ENCODE data around the gene INPP5A.

INPP5A gene

DNA sequence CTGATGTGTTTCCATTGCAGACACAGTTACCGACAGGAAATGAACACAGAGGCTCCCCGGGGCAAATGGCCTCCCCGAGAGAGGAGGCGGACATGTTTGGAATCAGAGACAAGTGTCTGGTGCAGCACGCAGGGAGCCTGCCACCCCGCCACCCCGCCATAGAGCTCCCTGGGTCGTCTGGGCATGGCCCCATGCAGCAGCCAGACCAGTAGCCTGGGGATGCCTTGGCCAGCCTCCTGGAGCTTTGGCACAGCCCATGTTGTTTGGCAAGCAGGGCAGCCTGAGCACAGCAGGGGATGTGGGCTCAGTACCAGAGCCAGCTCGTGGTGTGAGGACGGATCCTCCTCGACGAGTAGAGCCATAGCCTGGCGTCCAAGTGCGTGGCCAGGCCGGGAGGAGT, 167.6 kb downstream of the INPP5A start:
- no peak for DNase-seq (ENCODE audit: low read depth, low spot score)

DNA sequence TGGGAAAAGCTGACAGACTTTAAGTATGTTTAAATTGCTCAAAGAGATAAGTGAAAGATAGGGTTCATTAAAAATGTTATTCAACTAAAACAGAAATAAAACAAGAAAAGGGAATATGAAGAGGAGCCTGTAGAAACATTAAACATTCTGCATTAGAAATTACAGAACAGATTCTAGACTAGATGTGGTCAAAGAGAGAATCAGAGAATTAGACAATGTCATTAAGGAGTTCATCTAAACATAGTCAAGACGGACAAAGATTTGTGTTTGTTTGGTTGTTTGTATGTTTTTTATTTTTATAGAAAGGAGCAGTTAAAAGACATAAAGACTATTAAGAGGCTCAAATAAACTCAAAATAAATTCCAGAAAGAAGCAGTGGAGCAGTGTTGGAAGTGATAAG, 168.4 kb downstream of the INPP5A start:
- DNase-seq (ENCODE audit: low read depth, low spot score): no peak

DNA sequence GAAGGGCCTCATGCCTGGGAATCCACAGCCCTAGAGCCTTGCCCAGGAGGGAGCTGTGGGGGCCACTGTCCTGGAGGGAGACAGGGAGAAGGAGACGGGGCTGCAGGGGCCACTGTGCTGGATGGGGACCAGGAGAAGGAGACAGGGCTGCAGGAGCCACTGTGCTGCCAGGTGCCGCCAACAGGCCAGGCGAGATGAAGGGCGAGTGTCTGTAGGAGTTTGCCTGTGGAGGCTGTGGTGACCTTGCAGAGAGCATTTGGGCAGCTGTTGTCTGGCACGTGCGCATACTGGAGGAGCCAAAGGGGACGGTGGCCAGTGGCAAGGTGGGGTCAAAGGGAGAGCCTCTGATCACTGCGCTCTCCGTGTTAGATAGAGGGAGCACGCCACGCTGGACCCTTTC, 169.1 kb downstream of the INPP5A start:
- no peak for DNase-seq (ENCODE audit: low read depth, low spot score)

DNA sequence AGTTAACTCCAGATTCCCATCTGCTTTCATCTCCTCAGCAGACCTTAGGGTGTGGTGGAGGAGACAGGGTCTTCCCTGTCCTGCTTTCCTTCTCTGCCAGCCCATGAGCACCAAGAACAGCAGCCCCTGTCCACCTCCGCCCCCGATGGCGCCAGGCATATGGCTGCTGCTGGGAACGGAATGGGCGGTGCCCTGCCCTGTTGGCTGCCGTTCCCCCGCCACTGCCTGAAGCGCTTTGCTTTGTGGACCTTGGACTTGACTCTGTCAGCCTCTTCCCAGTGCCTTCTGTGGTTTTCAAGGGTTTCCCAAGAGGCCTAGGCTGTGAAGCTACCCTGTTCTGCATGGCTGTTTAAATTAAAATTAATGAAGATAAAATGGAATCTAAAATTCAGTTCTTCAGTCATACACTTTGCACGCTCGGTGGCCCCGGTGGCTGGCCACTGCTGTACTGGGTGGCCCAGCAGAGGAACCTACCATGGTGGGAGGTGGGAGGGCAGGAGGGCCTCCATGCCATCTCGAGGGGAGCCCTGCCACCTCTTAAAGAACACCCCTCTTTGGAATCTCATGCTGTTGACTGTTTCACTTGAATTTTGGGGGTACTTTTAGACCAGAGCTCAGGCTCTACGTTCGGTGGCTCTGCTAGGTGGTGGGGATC, 169.7 kb downstream of the INPP5A start:
- no peak for DNase-seq (ENCODE audit: low read depth, low spot score)

DNA sequence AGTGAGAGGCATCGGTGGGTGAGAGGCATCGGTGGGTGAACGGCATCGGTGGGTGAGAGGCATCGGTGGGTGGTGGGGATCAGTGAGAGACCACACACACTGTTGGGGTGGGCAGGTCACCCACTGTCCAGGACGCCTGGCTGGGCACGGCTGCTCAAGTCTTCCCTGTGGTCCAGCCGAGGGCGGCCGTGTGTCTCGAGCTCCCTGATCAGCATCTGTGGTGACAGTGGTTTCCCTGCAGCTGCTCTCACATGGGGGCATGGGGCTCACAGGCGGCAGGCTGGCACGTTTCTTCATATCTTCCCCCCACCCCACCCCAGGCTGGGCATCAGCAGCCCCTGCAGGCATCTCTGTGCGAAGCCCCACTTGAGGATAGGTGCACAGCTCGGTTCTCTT, 170.2 kb downstream of the INPP5A start:
- DNase-seq (ENCODE audit: low read depth, low spot score): no peak

DNA sequence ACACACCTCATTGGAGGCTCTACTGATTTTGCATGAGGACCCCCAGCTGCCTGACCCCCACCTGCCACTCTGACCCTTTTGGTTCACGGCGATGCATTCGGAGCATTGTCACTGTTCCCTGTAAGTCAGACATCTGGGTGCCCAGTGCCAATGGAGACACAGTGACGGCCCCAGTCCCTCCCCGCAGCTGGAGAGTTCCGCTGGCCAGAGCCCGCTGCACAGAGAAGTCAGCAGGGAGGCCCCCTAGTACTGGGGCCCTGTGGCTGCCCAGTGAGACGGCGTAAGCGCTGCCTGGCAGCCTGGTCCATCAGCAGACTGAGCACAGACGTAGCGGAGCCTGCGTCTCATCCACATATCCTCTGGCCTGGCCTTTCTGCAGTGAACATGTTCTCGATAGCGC, 170.9 kb downstream of the INPP5A start:
- no peak for DNase-seq (ENCODE audit: low read depth, low spot score)

DNA sequence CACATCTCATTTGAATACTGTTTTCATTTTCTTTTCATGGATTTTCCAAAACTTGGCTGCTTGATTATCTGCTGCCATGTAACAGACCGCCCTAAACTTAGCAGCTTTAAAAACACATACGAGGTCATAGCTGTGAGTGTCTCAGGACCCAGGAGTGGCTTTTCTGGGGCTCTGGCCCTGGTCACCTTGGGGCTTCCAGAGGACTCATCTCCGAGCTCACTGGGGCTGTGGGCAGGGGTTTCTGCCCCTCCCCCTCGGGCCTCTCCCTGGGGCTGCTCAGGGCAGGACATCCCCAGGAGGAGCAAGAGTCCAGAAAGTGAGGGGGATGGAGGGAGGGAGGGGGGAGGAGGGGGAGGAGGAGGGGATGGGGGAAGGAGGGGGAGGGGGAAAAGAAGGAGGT, 171.3 kb downstream of the INPP5A start:
- DNase-seq (ENCODE audit: low read depth, low spot score): no peak

DNA sequence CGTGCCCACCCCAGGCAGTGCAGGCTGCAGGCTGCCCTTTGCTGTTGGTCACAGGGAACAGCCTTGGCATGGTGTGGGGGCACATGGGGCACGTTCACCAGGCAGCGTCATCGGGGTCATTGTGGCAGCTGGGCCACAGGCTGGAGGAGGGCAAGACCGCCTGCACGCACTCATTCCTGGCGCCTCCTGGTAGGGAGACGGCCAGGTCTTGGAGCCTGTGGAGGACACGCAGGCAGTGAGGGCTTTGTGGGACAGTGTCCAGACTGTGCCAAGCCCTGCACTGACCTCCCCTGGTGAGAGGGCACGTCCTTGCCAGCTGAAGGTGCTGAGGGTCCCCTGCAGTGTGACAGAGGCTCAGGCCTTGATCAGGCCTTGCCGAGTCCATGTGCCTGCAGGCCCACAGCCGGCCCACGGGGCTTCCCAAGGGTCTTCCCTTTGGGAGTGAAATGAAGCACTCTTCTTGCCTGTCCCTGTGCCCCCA, 171.9 kb downstream of the INPP5A start:
- DNase-seq (ENCODE audit: low read depth, low spot score): no peak

DNA sequence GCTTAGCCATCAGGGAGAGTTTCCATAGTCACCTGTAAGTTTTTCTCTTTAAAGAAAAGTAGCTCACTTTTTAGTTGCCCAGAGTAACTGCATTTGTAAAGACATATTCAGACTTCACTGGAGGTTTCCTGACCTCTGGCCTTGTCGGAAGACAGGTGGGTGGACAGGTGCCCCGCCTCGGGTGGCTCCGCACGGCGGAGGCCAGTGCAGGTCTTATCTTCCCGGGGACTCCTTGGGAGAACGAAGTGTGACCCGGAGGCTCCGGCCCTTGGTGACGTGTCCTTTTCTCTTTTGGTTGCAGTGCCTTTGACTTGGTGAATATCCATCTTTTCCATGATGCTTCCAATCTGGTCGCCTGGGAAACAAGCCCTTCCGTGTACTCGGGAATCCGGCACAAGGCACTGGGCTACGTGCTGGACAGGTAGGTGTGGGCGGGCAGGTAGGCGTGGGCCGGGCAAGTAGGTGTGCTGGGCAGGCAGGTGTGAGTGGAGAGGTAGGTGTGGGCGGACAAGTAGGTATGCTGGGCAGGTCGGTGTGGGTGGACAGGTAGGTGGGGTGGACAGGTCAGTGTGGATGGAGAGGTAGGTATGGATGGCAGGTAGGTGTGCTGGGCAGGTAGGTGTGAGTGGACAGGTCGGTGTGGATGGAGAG, 172.6 kb downstream of the INPP5A start:
- DNase-seq (ENCODE audit: low read depth, low spot score): no peak

DNA sequence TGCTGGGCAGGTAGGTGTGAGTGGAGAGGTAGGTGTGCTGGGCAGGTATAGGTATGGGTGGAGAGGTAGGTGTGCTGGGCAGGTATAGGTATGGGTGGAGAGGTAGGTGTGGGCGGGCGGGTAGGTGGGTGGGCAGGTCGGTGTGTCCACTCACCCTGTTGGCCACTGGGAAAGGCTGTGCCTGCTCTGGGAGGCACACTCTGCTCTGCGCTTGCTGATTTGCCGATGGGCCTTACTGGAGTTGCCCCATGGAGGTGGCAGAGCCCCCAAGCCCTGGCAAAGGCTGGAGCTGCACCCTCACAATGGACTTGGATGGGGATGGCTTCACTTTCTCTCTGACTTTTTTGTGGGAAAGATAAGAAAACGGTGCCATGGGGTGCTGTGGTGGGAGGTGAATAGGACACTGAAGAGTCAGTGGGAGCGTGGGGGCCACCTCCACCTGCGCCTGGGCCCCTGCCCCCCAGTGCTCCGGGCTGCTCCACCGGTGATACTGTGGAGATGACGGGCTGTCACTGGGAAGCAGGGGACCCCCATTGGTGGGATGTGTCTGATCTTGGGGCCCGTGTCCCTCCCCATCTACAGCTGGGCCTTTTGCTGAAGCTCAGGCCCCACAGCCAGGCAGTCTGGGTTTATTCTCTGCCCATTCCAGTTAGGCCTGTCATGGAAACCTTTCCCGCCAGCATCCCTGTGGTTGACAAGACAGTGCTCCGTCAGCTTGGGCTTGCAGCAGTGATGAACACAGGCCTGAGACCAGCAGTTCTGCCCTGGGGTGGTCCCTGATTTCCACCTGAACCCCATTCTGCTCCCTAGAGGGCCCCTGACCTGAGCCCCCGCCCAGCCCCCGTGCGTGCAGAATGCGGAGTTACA, 173.4 kb downstream of the INPP5A start:
- no peak for DNase-seq (ENCODE audit: low read depth, low spot score)

DNA sequence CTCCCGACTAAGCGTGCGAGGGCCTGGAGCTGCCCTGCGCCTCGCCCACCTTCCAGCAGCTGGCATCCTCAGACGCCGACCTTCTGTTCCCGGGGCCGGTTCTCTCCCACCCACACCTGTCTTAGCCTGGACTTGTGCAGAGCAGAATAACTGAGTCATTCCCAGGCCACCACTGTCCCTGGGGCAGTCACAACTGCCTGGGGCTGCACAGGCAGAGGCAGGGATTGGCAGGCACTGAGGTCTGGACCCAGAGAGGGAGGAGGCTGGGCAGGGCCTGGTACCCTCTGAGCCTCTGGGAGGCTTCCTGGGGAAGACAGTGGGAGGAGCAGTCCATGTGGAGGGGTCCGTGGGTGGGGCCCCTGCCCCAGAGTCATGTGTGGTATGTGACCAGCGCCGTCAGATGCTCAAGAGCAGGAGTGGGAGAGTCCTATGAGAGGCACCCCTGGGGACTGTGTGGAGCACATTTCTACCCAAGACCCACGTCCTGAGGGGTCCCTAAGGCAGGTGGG, 174.1 kb downstream of the INPP5A start:
- no peak for DNase-seq (ENCODE audit: low read depth, low spot score)

DNA sequence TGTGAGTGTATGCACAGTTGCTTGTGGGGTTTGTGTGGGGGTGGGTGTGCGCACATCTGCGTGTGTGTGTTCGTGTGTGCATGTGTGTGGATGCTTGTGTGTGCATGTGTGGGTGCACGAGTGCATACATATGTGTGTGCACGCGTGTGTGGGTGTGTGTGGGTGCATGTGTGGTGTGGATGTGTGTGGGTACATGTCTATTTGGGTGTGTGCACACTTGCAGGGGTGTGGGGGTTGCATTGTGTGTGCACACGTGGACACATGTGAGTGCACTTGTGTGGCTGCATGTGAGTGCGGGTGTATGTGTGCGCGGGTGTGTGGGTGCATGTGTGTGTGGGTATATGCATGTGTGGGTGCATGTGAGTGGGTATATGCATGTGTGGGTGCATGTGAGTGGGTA, 174.7 kb downstream of the INPP5A start:
- DNase-seq (ENCODE audit: low read depth, low spot score): no peak

DNA sequence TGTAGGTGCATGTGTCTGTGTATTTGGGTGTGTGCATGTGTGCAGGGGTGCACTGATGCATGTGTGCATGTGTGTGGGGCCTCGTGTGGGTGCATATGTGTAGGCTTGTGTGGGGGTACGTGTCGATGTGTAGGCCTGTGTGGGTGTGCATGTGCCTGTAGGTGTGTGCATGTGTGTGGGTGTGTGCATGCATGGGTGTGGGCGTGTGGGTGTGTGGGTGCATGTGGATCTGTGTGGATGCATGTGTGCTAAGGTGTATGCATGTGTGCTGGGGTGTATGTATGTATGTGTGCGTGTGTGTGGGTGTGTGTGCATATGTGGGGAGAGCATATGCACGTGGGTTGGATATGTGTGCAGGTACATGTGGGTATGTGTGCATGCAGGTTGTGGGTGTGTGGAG, 175.2 kb downstream of the INPP5A start:
- DNase-seq (ENCODE audit: low read depth, low spot score): no peak

DNA sequence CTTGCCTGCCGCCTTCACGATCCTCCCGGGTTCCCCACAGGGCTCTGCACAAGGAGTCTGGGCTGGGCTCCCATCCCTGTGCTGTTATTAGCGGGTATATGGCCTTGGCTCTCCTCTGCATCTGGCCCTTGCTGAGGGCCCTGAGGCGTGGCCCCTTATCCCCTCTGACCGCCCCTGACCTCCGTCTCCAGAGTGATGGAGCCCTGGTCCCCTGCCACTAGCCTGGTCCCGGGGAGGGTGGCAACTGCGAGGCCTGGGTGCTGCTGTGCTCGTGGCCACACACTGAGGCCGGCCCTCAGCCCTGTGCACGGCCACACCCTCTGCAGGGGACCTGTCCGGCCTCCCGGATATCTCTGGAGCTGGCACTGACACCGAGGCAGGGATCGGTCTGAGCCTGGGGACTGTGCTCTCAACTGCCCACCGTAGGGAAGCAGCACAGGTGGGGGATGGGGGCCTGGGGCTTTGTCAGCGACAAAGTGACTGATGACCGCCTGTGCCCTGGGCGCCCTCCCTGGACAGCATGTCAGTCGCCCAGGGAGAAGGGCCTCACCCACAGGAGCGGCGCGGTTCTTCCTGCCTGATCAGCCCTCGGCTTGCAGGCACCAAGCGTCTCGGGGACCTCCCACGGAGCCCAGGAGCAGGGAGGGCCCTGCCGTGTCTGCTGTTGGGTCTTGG, 176.0 kb downstream of the INPP5A start:
- DNase-seq (ENCODE audit: low read depth, low spot score): no peak

DNA sequence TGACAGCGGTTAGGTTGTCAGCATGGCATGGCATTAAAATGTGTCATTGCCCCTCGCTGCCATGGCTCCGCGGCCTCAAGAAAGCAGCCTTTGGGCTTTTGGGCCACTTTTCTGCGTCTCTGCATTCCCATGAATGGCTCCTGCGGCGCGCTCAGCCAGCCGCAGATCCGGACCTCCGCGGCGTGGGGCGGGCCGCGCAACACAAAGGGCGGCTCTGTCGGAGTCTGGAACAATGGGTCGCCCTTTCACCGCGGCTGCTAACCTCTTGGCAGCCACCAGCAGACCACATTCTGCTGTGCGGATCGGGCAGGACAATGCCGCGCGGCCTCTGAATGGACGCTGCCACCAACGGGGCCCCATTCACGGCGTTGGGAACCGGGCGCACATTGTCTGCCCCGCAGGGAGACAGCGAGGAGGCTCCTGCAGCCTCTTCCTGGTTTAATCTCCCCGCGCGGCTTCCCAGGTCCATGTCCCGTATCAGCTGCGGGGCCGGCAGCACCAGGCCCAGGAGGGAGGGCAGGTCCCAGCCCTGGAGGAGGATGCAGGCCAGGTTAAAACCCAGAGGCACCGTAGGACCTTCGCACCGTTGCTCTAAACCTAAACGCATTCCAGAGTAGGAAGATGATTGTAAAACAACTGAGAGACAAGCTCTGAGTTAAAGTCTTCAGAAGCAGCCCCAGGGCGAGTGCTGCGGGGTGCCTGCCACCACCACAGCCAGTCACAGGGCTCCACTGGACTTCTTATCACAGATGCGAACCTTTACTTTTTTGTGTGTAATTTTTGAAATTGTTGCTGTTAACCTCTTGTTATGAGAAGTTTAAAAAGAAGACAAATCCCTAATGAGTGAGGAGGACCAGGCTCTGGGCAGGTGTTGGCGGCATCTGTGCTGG, 176.8 kb downstream of the INPP5A start:
- DNase-seq (ENCODE audit: low read depth, low spot score): no peak

DNA sequence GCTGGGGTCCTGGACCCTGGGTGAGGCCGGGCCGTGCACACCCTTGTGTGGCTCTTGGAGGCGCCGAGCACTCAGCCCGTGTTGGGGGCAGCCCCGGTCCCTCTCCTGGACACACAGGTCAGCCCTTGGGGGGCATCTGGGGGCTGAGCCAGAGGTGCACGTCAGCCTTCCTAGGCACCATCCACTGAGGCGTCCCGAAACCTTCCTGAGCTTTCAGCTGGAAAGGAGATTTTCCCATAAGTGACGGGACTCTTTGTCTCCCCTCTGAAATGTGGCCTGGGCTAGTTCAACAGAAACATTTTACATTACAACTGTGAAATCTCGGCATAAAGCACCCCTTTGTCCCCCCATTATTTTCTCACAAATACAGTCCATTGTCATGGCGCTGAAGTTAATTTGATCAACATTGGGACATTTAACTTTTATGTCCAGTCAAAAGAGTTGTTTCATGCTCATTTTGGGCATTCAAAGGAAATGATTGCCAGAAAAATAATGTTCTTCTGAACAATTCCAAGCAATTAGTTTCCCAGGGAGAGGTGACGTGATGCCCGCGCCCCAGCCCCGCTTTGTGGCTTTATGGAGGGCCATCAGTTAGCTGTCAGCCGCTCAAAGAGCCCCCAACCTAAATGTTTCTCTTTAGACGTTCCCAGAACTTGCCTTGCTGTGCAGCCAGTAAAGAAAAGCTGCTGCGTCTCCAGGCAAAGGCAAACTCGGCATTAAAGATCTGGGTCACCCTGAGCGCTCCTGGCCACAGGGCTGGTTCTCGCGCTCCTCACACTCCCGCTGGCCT, 177.6 kb downstream of the INPP5A start:
- DNase-seq (ENCODE audit: low read depth, low spot score): no peak

DNA sequence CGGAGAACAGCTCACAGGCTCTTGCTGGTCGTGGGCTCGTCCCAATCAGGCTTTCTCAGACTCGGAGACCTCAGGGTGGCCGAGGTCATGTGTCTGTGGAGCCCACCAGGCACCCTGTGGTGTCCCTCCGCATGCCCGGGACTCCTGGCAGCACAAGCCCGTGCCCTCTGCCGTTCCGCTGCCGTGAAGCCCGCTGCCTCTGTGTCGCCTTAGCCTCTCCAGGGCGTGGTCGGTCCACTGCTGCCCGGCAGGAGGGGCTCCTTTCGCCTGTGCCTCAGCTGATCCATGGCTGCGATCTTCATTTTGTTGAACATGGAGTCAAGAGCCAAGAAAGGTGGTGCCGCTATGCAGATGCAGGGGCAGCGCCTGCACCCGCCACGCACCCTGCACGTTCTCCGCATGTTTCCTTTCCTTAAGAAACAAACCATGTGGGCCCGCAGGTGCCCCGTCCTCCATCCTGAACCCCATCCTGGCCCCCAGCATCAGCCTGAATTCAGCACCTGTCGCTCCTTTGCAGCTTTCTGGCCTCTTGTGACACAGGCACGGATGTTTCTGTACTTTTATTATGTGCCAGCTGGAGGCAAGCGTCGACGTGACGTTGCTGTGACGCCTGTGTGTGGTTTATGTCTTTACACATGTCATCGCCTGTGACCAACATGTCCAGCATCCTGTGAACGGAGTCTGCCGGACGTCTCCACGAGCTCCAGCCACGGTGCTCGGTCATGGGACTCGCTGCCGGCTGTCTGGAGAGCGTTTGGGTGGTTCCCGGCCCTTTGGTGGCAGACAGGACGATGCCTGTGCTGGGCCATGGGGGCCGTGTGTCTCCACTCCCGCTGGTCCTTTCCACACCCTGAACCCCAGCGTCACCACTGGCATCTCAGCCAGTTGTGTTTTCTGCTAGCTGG, 178.4 kb downstream of the INPP5A start:
- no peak for DNase-seq (ENCODE audit: low read depth, low spot score)

DNA sequence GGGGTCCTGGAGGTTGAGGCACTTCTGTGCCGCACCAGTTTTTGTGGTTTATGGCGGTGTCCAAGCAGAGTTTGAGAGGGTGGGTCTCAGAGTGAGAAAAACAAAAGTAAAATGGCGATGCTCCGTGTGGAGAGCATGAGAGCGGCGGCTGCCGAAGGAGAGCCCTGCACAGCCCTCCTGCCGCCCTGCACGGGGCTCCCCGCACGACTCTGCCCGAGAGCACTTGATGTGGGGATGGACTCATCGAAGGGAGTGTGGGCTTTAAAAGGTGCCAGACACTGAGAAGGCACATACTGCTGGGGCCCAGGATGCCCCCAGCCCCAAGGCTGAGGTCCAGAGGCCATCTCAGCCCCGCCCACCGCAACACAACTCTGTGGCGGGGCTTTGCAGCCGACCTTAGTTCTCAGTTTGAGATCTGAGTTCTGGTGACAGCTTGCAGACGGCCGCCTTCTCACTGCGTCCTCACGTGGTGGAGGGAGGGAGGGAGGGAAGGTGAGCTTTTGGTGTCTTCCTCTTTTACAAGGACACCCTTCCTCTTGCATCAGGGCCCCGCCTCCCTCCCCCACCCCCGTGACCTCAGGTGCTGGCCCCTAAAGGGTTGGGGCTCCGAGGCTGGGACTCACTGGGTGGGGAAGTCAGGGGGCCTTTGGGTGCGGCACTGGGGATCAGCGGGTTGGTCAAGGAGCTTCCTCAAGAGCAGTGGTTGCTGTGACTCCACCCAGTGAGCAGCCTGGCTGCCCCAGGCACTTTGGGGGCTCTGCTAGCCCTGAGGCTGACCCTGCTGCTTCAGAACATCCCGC, 179.3 kb downstream of the INPP5A start:
- no peak for DNase-seq (ENCODE audit: low read depth, low spot score)
